Measurements from ENCODE around the gene ANTXR1. TPM values are rescaled to one million over a fixed set of nuclear protein-coding genes. Genes with fewer than 3 reads are reported as not detected.

The ANTXR1 gene
- total RNA-seq: 65.2 and 81.3 TPM in 2 replicates

GRCh38 chr2:69013142-69013839, at the start of gene ANTXR1:
ANTXR1 (plus strand) TSS chr2:69013179; CDS start chr2:69013500, 321 bp downstream.

GRCh38 chr2:68974251-68974650, 38.7 kb upstream of the ANTXR1 start, which contains the start of gene GKN1:
GKN1 (plus strand) TSS chr2:68974636; CDS start chr2:68974678, 42 bp downstream.

Other genes with a start within 250 kb of the ANTXR1 start
- gene BMP10, start 141.8 kb upstream of the ANTXR1 start, total RNA-seq: not detected in 2 replicates
- not detected in 2 replicates for gene GKN2, start 60.3 kb upstream of the ANTXR1 start, total RNA-seq
- gene GKN1, start 38.5 kb upstream of the ANTXR1 start, total RNA-seq: not detected in 2 replicates

All from cardiac ventricle fibroblast (primary cell).